Transverse colon (tissue), 4 donors: ENCODE results near the gene GALNT13.

Experiments
- POLR2A ChIP-seq: fragments of 450-650 bp; IDR thresholded peaks from one replicate; pipeline ENCODE4 v1.6.1; 2016; ENCODE audit warnings: antibody characterized with exemption, mild to moderate bottlenecking, moderate library complexity
- POLR2AphosphoS5 ChIP-seq, 3 donors: sonication (generic); formaldehyde crosslinking; IDR thresholded peaks; one replicate each; pipeline ENCODE4 v1.6.1; 2016; ENCODE audit warnings: antibody characterized with exemption in 3 of 3
- TF ChIP-seq, protein P1 (sequence below), 5 experiments: fragments of 200-600 bp in 3 of 5; fragments of 450-650 bp in 2 of 5; sonication (generic) in 3 of 5; IDR thresholded peaks; 1 replicate in 2 of 5; 2 replicates in 3 of 5; pipeline ENCODE4 v1.5.1; 2016 to 2017; ENCODE audit warnings: antibody characterized with exemption in 5 of 5, inconsistent platforms in 3 of 5, mild to moderate bottlenecking in 2 of 5, moderate library complexity in 1 of 5

DNA sequence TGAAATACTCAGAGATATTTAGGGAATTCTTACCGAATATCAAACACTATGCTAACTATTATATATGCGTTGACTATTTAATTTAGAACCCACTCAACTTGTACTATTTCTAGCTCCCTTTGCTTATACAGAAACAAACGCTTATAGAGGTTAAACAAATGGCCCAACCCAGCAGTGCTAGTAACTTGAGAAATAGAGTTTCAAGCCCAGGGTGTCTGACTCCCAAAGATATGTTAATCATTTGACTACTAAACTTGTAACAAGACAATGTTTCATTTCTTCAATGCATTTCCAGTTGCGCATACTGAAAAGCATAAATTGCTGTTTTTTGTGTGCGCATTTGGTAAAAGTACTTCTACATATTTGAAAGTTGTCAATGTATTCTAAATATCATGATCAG, 310.3 kb downstream of the GALNT13 start:
- TF ChIP-seq, protein P1, sequence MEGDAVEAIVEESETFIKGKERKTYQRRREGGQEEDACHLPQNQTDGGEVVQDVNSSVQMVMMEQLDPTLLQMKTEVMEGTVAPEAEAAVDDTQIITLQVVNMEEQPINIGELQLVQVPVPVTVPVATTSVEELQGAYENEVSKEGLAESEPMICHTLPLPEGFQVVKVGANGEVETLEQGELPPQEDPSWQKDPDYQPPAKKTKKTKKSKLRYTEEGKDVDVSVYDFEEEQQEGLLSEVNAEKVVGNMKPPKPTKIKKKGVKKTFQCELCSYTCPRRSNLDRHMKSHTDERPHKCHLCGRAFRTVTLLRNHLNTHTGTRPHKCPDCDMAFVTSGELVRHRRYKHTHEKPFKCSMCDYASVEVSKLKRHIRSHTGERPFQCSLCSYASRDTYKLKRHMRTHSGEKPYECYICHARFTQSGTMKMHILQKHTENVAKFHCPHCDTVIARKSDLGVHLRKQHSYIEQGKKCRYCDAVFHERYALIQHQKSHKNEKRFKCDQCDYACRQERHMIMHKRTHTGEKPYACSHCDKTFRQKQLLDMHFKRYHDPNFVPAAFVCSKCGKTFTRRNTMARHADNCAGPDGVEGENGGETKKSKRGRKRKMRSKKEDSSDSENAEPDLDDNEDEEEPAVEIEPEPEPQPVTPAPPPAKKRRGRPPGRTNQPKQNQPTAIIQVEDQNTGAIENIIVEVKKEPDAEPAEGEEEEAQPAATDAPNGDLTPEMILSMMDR (IDR thresholded peaks at IDR 0.05) = no peak
- no peak for TF ChIP-seq POLR2AphosphoS5 (IDR thresholded peaks at IDR 0.05)
- no peak for TF ChIP-seq POLR2A
